Lower leg skin (tissue), 4 donors: Measurements from ENCODE around the gene CYS1. TPM values are rescaled to one million over a fixed set of nuclear protein-coding genes. Genes with fewer than 3 reads are reported as not detected.

Source experiments
- DNase-seq, 2 donors: peaks; one replicate each; pipeline ENCODE4 v3.0.0-alpha.2; 2019; ENCODE audit warnings: low spot score in 2 of 2
- H3K4me3 ChIP-seq: fragments of 200-600 bp; sonication (generic); 2 replicates; pipeline ENCODE4 v1.5.1; 2017; ENCODE audit warnings: mild to moderate bottlenecking, low read depth; ENCODE audit not compliant: poor library complexity, severe bottlenecking
- CTCF ChIP-seq, 3 donors: fragments of 450-650 bp; IDR thresholded peaks; one replicate each; pipeline ENCODE4 v1.5.1; 2016; ENCODE audit warnings: antibody characterized with exemption in 3 of 3, mild to moderate bottlenecking in 3 of 3, moderate library complexity in 2 of 3
- POLR2A ChIP-seq, 2 donors: fragments of 450-650 bp; IDR thresholded peaks; one replicate each; pipeline ENCODE4 v1.6.1; 2016 to 2017; ENCODE audit warnings: antibody characterized with exemption in 2 of 2, mild to moderate bottlenecking in 1 of 2, moderate library complexity in 1 of 2
- WGBS, 2 donors: methylation state at CpG; one replicate each; pipeline ENCODE4 v1.1.5; 2018; 5-methylcytosine and 5-hydroxymethylcytosine counted together
- intact Hi-C: fragments of 100-400 bp; cut with DNase I; formaldehyde crosslinking; loops from one replicate; pipeline ENCODE4 v1.15.0; 2023; ENCODE audit warnings: low total_unique reads
- total RNA-seq, 4 donors: library from RNA; depleted of rRNA; stranded (reverse); fragments of >200 nt; gene quantifications; one replicate each; pipeline ENCODE4 v1.1.0, GENCODE V29; 2016

Gene CYS1
- total RNA-seq, result under 1 TPM in 3 of 4 donors, not detected in 1; 0.25 to 0.98 (median 0.62) TPM

- peak within 1 kb of the TSS; percentile 8 for H3K4me3 ChIP-seq
- intact Hi-C loops, result loop anchor here (10.0 kb wide), 1 partner anchor 585 kb away; no protein-coding TSS in a partner anchor
- no peak for TF ChIP-seq CTCF (IDR thresholded peaks at IDR 0.05)
- TF ChIP-seq POLR2A (IDR thresholded peaks at IDR 0.05), result no peak
- WGBS, 2 donors, result 1% methylated on average over 25 of the region's 98 CpGs; no CpG with 5 or more reads in 1 of the 2 donors
- DNase-seq, result no peak
Measured at GRCh38 chr2:10079870-10080535, at the start of gene CYS1. Gene CYS1, minus strand, starts transcription at chr2:10080411. Its CDS starts 188 bp downstream, at chr2:10080223.

GRCh38 chr2:10129490-10129889 is 49.3 kb upstream of the CYS1 start:
- 87 to 91% methylated on average over 3 of the region's 3 CpGs for WGBS, 2 donors
- H3K4me3 ChIP-seq, result no peak overlapping the region
- no peak for TF ChIP-seq CTCF (IDR thresholded peaks at IDR 0.05)
- TF ChIP-seq POLR2A (IDR thresholded peaks at IDR 0.05), result no peak
- intact Hi-C loops, result loop anchor here (5.0 kb wide), 1 partner anchor 293 kb away; no protein-coding TSS in a partner anchor
- no peak for DNase-seq

DNA sequence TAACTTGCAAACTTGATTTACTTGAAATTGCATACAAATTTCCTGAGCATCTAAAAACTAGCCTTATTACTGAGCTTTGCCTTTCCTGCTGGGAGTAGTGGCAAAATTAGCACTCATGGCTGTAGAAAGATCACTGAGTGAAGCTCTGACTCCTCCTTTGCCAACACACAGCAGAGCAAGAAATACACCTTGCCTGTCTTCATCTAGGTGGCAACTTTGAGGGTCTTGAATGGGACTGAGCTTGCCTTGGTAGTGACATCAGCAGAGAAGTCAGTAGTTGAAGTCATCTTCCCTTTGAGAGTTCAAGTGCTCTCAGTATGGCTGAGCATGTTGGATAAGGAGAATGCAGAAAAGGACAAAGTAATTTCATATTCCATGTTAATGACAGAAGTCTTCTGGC is 48.2 kb upstream of the CYS1 start:
- no peak for DNase-seq
- no peak overlapping the region for H3K4me3 ChIP-seq
- TF ChIP-seq CTCF (IDR thresholded peaks at IDR 0.05) (no peak), POLR2A (IDR thresholded peaks at IDR 0.05) (no peak)
- intact Hi-C loops, result loop anchor here (5.0 kb wide), 1 partner anchor 294 kb away; no protein-coding TSS in a partner anchor

DNA sequence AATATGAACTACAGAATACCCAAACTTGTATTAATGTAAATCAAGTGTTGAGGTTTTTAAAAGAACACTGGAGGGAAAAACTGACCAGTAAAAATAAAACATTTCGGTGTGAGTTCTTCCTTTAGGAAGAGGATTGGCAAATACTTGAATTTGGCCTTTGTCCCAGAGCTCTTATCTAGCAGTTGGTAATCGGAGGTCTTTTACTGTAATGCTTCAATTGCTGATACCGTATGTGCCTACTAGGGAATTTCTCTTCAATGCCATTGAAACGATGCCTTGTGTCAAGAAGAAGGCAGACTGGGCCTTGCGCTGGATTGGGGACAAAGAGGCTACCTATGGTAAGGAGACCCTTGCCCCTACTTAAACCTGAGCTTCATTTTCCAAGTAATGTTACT is 46.4 kb upstream of the CYS1 start:
- 82 to 84% methylated on average over 5 of the region's 5 CpGs for WGBS, 2 donors
- intact Hi-C loops, result loop anchor here (5.0 kb wide), 1 partner anchor 296 kb away; no protein-coding TSS in a partner anchor
- no peak overlapping the region for H3K4me3 ChIP-seq
- DNase-seq, result no peak
- no peak for TF ChIP-seq POLR2A (IDR thresholded peaks at IDR 0.05)
- no peak for TF ChIP-seq CTCF (IDR thresholded peaks at IDR 0.05)

- no peak overlapping the region for H3K4me3 ChIP-seq
- intact Hi-C loops, result loop anchor here (5.0 kb wide), 1 partner anchor 296 kb away; no protein-coding TSS in a partner anchor
- WGBS, 2 donors, result 82 to 88% methylated on average over 6 of the region's 6 CpGs
- TF ChIP-seq POLR2A (IDR thresholded peaks at IDR 0.05) (no peak), CTCF (IDR thresholded peaks at IDR 0.05) (no peak)
- DNase-seq, result no peak
Measured at GRCh38 chr2:10125842-10126631, 45.8 kb upstream of the CYS1 start.
